ENCODE data around the gene REC8. TPM values are rescaled to one million over a fixed set of nuclear protein-coding genes. Genes with fewer than 3 reads are reported as not detected.

The REC8 gene
- polyA plus RNA-seq, 4 donors: 46.0 to 93.7 (median 68.0) TPM

GRCh38 chr14:24155100-24155499, 16.8 kb upstream of the REC8 start:
- DNase-seq (ENCODE audit: low read depth in 4 of 4, low spot score in 2 of 4): no peak

GRCh38 chr14:24156840-24157239, 15.0 kb upstream of the REC8 start:
- DNase-seq (ENCODE audit: low read depth in 4 of 4, low spot score in 2 of 4): no peak

- DNase-seq (ENCODE audit: low read depth in 4 of 4, low spot score in 2 of 4): no peak
Observed at GRCh38 chr14:24157331-24157730, 14.5 kb upstream of the REC8 start.

GRCh38 chr14:24159777-24160498, 11.9 kb upstream of the REC8 start:
- DNase-seq (ENCODE audit: low read depth in 4 of 4, low spot score in 2 of 4): no peak

GRCh38 chr14:24160499-24160849, 11.4 kb upstream of the REC8 start:
- no peak for DNase-seq (ENCODE audit: low read depth in 4 of 4, low spot score in 2 of 4)

GRCh38 chr14:24160850-24161804, 10.8 kb upstream of the REC8 start, which contains the start of gene IRF9:
IRF9 (plus strand) TSS chr14:24161265; CDS start chr14:24162145, 880 bp downstream.
- peak; percentile 91 to 96 (median 92) for DNase-seq (ENCODE audit: low read depth in 4 of 4, low spot score in 2 of 4)

GRCh38 chr14:24162093-24162492, 9.8 kb upstream of the REC8 start:
- DNase-seq (ENCODE audit: low read depth in 4 of 4, low spot score in 2 of 4): no peak

GRCh38 chr14:24164518-24164991, 7.3 kb upstream of the REC8 start:
- no peak for DNase-seq (ENCODE audit: low read depth in 4 of 4, low spot score in 2 of 4)

- DNase-seq (ENCODE audit: low read depth in 4 of 4, low spot score in 2 of 4): no peak
Observed at GRCh38 chr14:24165785-24166184, 6.1 kb upstream of the REC8 start.

GRCh38 chr14:24167469-24168114, 4.3 kb upstream of the REC8 start:
- no peak for DNase-seq (ENCODE audit: low read depth in 4 of 4, low spot score in 2 of 4)

GRCh38 chr14:24172261-24172860, 481 bp downstream of the REC8 start:
- no peak for DNase-seq (ENCODE audit: low read depth in 4 of 4, low spot score in 2 of 4)

- no peak for DNase-seq (ENCODE audit: low read depth in 4 of 4, low spot score in 2 of 4)
Observed at GRCh38 chr14:24172871-24173281, 996 bp downstream of the REC8 start.

GRCh38 chr14:24176599-24176998, 4.7 kb downstream of the REC8 start:
- no peak for DNase-seq (ENCODE audit: low read depth in 4 of 4, low spot score in 2 of 4)

GRCh38 chr14:24177041-24177825, 5.4 kb downstream of the REC8 start:
- DNase-seq (ENCODE audit: low read depth in 4 of 4, low spot score in 2 of 4): no peak

- no peak for DNase-seq (ENCODE audit: low read depth in 4 of 4, low spot score in 2 of 4)
Observed at GRCh38 chr14:24177891-24178290, 6.0 kb downstream of the REC8 start.

- no peak for DNase-seq (ENCODE audit: low read depth in 4 of 4, low spot score in 2 of 4)
Observed at GRCh38 chr14:24178399-24179178, 6.7 kb downstream of the REC8 start.

- DNase-seq (ENCODE audit: low read depth in 4 of 4, low spot score in 2 of 4): no peak
Observed at GRCh38 chr14:24179294-24179960, 7.5 kb downstream of the REC8 start.

- DNase-seq (ENCODE audit: low read depth in 4 of 4, low spot score in 2 of 4): no peak
Observed at GRCh38 chr14:24179961-24180796, 8.3 kb downstream of the REC8 start.
